IMR-90 (cell line): Measurements from ENCODE around the gene ARPC4. TPM values are rescaled to one million over a fixed set of nuclear protein-coding genes. Genes with fewer than 3 reads are reported as not detected.
A peak's percentile ranks its signal among the peaks of the same experiment; 100 is the strongest.

ENCODE experiments used
- ATAC-seq: fragments of 200-7000 bp; cut with Tn5 transposase; 2 replicates; pipeline ENCODE4 v1.9.1; 2020; ENCODE audit warnings: low read depth, mild to moderate bottlenecking, moderate library complexity
- BruUV-seq: library from RNA; stranded (reverse); fragments of 400-500 nt; replicated peaks from 2 replicates; lab custom pipeline; 2021; lab: Mats Ljungman, UMichigan
- CTCF ChIA-PET: fragments of 300-600 bp; formaldehyde crosslinking; extraction: SDS; loops from one replicate; lab custom pipeline; 2021; ENCODE audit warnings: antibody characterized with exemption; lab: Yijun Ruan, JAX
- POLR2A ChIA-PET: fragments of 300-600 bp; sonication (Branson Sonifier 250); formaldehyde crosslinking; loops from one replicate; lab custom pipeline; 2022; ENCODE audit warnings: antibody characterized with exemption; ENCODE audit not compliant: unreplicated experiment; lab: Charles Lee
- DNase-seq: peaks from one replicate; pipeline ENCODE4 v3.0.0; 2013
- H2AFZ ChIP-seq: replicated peaks from 2 replicates; pipeline ENCODE3; 2013; ENCODE audit warnings: low read length, mild to moderate bottlenecking; ENCODE audit not compliant: poor library complexity
- H2AK5ac ChIP-seq: 2 replicates; pipeline ENCODE4 v1.6.1; 2013; ENCODE audit warnings: low read depth, low read length, inconsistent platforms
- H2AK9ac ChIP-seq: replicated peaks from 2 replicates; pipeline ENCODE3; 2013; ENCODE audit warnings: mild to moderate bottlenecking, low read depth, low read length, moderate library complexity; ENCODE audit not compliant: poor library complexity
- H2BK120ac ChIP-seq: 2 replicates; pipeline ENCODE4 v1.6.1; 2013; ENCODE audit warnings: low read depth, low read length, inconsistent platforms
- H2BK15ac ChIP-seq: 3 replicates; pipeline ENCODE4 v1.6.1; 2013; ENCODE audit warnings: low read depth, low read length, inconsistent platforms
- H2BK20ac ChIP-seq: 2 replicates; pipeline ENCODE4 v1.6.1; 2013; ENCODE audit warnings: low read depth, mild to moderate bottlenecking, inconsistent platforms, low read length, moderate library complexity
- H2BK5ac ChIP-seq: 2 replicates; pipeline ENCODE4 v1.6.1; 2013; ENCODE audit warnings: mild to moderate bottlenecking, low read depth, low read length, inconsistent platforms; ENCODE audit not compliant: poor library complexity, severe bottlenecking
- H3K14ac ChIP-seq: replicated peaks from 2 replicates; pipeline ENCODE4 v1.6.1; 2013; ENCODE audit warnings: low read depth, low read length, inconsistent platforms
- H3K18ac ChIP-seq: 2 replicates; pipeline ENCODE4 v1.6.1; 2013; ENCODE audit warnings: low read depth, low read length, control low read depth
- H3K23ac ChIP-seq: 2 replicates; pipeline ENCODE4 v1.6.1; 2013; ENCODE audit warnings: low read depth, low read length, inconsistent platforms
- H3K27ac ChIP-seq: 2 replicates; pipeline ENCODE4 v1.5.1; 2013; ENCODE audit warnings: mild to moderate bottlenecking, control low read depth, low read length; ENCODE audit not compliant: insufficient read depth
- H3K27me3 ChIP-seq: 2 replicates; pipeline ENCODE4 v1.6.1; 2013; ENCODE audit warnings: low read length; ENCODE audit not compliant: control insufficient read depth, insufficient read depth
- H3K36me3 ChIP-seq: 2 replicates; pipeline ENCODE4 v1.6.1; 2013; ENCODE audit warnings: low read length, mixed read lengths; ENCODE audit not compliant: control insufficient read depth, insufficient read depth
- H3K4ac ChIP-seq: 2 replicates; pipeline ENCODE4 v1.6.1; 2013; ENCODE audit warnings: low read depth, low read length, inconsistent platforms
- H3K4me1 ChIP-seq: 2 replicates; pipeline ENCODE4 v1.6.1; 2013; ENCODE audit warnings: low read length, mixed read lengths; ENCODE audit not compliant: control insufficient read depth, insufficient read depth
- H3K4me2 ChIP-seq: 2 replicates; pipeline ENCODE4 v1.6.1; 2013; ENCODE audit warnings: low read depth, mild to moderate bottlenecking, control low read depth, low read length, moderate library complexity
- H3K4me3 ChIP-seq: 2 replicates; pipeline ENCODE4 v1.5.1; 2013; ENCODE audit warnings: low read depth, mild to moderate bottlenecking, control low read depth, low read length, moderate library complexity; ENCODE audit not compliant: insufficient read depth
- H3K56ac ChIP-seq: 2 replicates; pipeline ENCODE4 v1.6.1; 2013; ENCODE audit warnings: low read length, inconsistent platforms; ENCODE audit not compliant: insufficient read depth; ENCODE audit errors: extremely low read depth
- H3K79me1 ChIP-seq, 2 experiments: 2 replicates each; pipeline ENCODE4 v1.6.1; 2013; ENCODE audit warnings: low read length in 2 of 2, inconsistent platforms in 1 of 2, low read depth in 1 of 2
- H3K9ac ChIP-seq: 2 replicates; pipeline ENCODE4 v1.6.1; 2013; ENCODE audit warnings: low read depth, low read length, control low read depth
- H3K9me1 ChIP-seq: 2 replicates; pipeline ENCODE4 v1.6.1; 2013; ENCODE audit warnings: low read length, inconsistent platforms; ENCODE audit not compliant: insufficient read depth
- H3K9me3 ChIP-seq: 2 replicates; pipeline ENCODE4 v1.6.1; 2013; ENCODE audit warnings: low read length; ENCODE audit not compliant: control insufficient read depth, insufficient read depth
- H4K20me1 ChIP-seq: 2 replicates; pipeline ENCODE4 v1.6.1; 2013; ENCODE audit warnings: low read length, inconsistent platforms; ENCODE audit not compliant: insufficient read depth
- H4K5ac ChIP-seq: 2 replicates; pipeline ENCODE4 v1.6.1; 2013; ENCODE audit warnings: mild to moderate bottlenecking, low read depth, low read length, control low read depth
- H4K8ac ChIP-seq, 2 experiments: 2 replicates each; pipeline ENCODE4 v1.6.1; 2013; ENCODE audit warnings: low read depth in 2 of 2, low read length in 2 of 2, control low read depth in 1 of 2, inconsistent platforms in 1 of 2
- H4K91ac ChIP-seq: 2 replicates; pipeline ENCODE4 v1.6.1; 2013; ENCODE audit warnings: low read depth, low read length, inconsistent platforms; ENCODE audit not compliant: insufficient read depth
- POLR2A ChIP-seq: IDR thresholded peaks from 2 replicates; pipeline ENCODE4 v1.6.1; 2012; ENCODE audit warnings: mild to moderate bottlenecking, low read depth, low read length
- WGBS, 2 experiments: methylation state at CpG; one replicate each; pipeline versions ENCODE4 v1.1.5 to v1.1.7; 2013; ENCODE audit warnings: missing lambda C conversion rate in 2 of 2; ENCODE audit not compliant: insufficient read length in 1 of 2; ENCODE audit errors: extremely low coverage in 2 of 2; 5-methylcytosine and 5-hydroxymethylcytosine counted together
- dilution Hi-C: fragments of 300-500 bp; cut with HindIII; formaldehyde crosslinking; loops from one replicate; pipeline ENCODE4 v1.14.3; 2018; ENCODE audit warnings: low sequenced_read_pairs; ENCODE audit not compliant: unreplicated experiment
- in situ Hi-C: fragments of 300-500 bp; cut with MboI; formaldehyde crosslinking; loops from 3 replicates; pipeline ENCODE4 v1.14.3; 2019; ENCODE audit warnings: low sequenced_read_pairs, inconsistent platforms, mixed read lengths
- intact Hi-C: fragments of 100-400 bp; cut with micrococcal nuclease; formaldehyde crosslinking; loops from 2 replicates; pipeline ENCODE4 v1.10.0; 2022
- polyA plus RNA-seq, 3 experiments: library from polyadenylated mRNA; depleted of rRNA; stranded (reverse); fragments of >200 nt; gene quantifications; 2 replicates each; pipeline ENCODE4 v1.2.3, GENCODE V29; 2012; ENCODE audit warnings: low replicate concordance in 1 of 3
- total RNA-seq: library from RNA; depleted of rRNA; stranded (reverse); fragments of >200 nt; gene quantifications from 2 replicates; pipeline ENCODE4 v1.2.3, GENCODE V29; 2012
- TF ChIP-seq, protein P1 (sequence below): conservative IDR thresholded peaks from 2 replicates; pipeline ENCODE4 v1.5.1; 2012; ENCODE audit warnings: mild to moderate bottlenecking, low read depth, low read length, improper control_type of control experiment

Gene ARPC4
- total and polyA plus RNA-seq, 2 of the 4 experiments (the other 2 are of a cell fraction) = 188 to 383 TPM

DNA sequence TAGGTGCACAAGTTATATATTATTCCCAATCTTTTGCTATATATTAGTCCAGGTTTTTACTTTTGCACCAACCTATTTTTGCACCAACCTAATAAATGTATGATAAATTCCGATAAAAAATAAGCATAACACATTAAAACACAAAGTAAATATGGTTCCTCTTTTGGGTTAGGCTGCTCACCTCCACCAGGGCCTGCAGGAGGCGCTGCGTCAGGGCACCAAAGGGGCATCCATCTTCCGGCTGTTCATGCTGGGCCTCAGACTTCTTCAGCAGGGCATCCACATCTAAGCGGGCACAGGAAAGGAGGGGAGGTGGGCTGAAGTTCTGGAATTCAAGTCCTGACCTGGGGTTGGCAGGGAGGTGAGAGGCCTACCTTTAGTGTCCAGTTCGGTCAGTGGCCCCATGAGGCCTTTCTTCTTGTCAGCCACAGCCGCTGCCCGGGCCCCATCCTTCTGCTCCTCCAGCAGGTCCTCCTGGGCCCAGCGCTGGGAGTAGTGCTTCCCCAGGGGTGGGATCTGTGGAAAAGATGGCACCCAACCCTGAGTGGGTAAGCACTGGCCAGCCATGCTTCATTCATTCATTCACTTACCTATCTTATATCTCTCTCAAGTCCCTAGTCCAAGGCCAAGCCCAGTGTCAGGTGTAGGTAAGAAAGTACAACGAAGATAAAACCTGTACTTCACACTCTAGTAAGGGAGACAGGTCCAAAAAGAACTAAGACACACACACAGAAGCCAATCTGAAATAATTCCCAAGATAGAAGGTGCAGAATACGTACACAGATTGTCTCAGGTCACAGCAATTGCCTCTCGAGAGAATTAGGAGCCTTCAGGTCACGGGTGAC is 5.8 kb upstream of the ARPC4 start:
- no TSS peak for BruUV-seq
- CTCF ChIA-PET = no interaction called here

More for the DNA sequence above, 5.8 kb upstream of the ARPC4 start:
- H3K4me3 ChIP-seq = no peak overlapping the region
- no peak overlapping the region for H2AK5ac ChIP-seq
- no peak overlapping the region for H3K56ac ChIP-seq
- H4K8ac ChIP-seq = no peak overlapping the region
- no peak overlapping the region for H2BK20ac ChIP-seq
- no peak overlapping the region for H2BK5ac ChIP-seq
- DNase-seq (no peak), ATAC-seq (no peak)
- no peak overlapping the region for H4K91ac ChIP-seq
- intact Hi-C loops (no loop called here), in situ Hi-C loops (no loop called here), dilution Hi-C loops (no loop called here)
- H3K9me1 ChIP-seq = peaks cover 15% of the 10 kb centered on the region
- peaks cover 25 to 27% of the 10 kb centered on the region in 2 experiments for H3K79me1 ChIP-seq
- no peak overlapping the region for H2BK120ac ChIP-seq
- no peak overlapping the region for H3K14ac ChIP-seq
- H4K5ac ChIP-seq = no peak overlapping the region
- H3K27me3 ChIP-seq = no peaks in the 10 kb centered on the region
- no peak overlapping the region for H3K9ac ChIP-seq
- no peak overlapping the region for H2BK15ac ChIP-seq
- POLR2A ChIA-PET = no interaction called here
- no peak for TF ChIP-seq POLR2A
- TF ChIP-seq, protein P1, sequence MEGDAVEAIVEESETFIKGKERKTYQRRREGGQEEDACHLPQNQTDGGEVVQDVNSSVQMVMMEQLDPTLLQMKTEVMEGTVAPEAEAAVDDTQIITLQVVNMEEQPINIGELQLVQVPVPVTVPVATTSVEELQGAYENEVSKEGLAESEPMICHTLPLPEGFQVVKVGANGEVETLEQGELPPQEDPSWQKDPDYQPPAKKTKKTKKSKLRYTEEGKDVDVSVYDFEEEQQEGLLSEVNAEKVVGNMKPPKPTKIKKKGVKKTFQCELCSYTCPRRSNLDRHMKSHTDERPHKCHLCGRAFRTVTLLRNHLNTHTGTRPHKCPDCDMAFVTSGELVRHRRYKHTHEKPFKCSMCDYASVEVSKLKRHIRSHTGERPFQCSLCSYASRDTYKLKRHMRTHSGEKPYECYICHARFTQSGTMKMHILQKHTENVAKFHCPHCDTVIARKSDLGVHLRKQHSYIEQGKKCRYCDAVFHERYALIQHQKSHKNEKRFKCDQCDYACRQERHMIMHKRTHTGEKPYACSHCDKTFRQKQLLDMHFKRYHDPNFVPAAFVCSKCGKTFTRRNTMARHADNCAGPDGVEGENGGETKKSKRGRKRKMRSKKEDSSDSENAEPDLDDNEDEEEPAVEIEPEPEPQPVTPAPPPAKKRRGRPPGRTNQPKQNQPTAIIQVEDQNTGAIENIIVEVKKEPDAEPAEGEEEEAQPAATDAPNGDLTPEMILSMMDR = 0 out of 2 replicates have a peak, but pooled peaks have one; percentile 34
- H3K18ac ChIP-seq = no peak overlapping the region
- peaks cover 46% of the 10 kb centered on the region for H3K36me3 ChIP-seq
- no peak overlapping the region for H3K23ac ChIP-seq
- no peak overlapping the region for H2AFZ ChIP-seq
- H3K4me2 ChIP-seq = no peak overlapping the region
- H3K4ac ChIP-seq = no peak overlapping the region
- H3K4me1 ChIP-seq = peaks cover 9% of the 10 kb centered on the region
- H4K20me1 ChIP-seq = no peaks in the 10 kb centered on the region
- WGBS, 2 experiments = 96% methylated on average over 4 of the region's 13 CpGs; no CpG with 5 or more reads in 1 of the 2 experiments
- H3K9me3 ChIP-seq = no peaks in the 10 kb centered on the region
- no peak overlapping the region for H3K27ac ChIP-seq
- H2AK9ac ChIP-seq = peak overlapping the region; percentile 34
